ENCODE results near the gene NDRG3.
"Not testable (repeated sequence)": the region's sequence is repeated elsewhere in the genome, so short reads cannot be mapped to it uniquely, and the experiment has no call there.

The NDRG3 gene

DNA sequence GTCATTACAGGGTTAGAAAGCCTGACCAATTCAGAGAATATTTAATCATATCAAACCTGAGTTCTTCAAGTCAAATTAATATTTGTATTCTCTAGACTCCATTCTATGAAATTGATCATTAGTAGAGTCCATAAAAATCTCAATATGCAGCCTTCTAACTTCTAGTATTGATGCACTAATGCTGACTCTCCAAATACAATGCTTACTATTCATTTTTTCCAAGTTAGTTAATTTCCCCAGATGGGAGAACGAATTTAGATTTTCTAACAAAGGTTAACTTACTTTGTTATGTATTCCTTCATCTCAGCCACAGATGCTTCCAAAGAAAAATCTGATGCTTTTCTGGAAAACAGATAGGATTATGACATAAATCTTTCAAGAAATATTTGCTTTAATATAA is 12.4 kb upstream of the NDRG3 start:
- DNase-seq: no peak

DNA sequence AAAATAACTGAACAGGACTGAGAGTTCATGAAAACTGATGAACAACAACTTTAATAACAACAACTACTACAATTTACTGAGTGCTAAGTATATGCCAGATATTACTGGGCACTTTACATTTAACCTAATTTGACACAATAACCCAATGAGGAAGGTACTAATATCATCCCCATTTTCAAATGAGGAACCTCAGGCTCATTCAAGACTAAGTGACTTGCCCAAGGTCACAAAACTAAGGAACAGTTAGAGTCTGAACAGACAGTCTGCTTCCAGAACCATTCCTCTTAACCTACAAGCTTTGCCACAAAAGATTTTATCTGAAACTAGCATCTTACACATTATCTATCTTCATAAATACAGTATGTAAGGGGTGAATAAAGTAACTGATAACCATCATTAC is 10.6 kb upstream of the NDRG3 start:
- DNase-seq: no peak

DNA sequence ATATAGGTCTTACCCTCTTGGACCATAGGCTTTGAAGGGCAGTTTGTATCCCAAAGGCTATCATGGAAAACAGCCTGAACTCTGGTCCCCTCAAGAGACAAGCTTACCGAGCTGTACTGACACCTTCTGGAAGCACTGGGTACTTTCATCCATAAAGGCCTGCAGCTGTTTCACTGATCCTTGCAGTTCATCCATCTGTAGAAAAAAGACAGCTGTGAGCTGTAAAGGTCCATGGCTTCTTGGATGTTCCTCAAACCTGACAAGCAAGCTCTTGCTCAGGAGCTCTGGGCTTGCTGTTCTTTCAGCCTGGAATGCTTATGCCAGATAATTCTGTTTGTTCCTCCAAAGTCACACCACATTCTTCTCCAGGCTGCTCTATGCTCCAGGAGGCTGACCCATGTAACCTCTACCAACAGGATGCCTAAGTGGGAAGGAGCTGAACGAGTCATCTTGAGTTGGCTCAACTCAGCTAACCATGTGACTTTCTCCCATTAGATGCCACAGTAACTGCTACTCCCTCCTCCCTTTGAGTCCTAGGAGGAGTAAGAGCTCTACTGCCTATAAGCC is 8.8 kb upstream of the NDRG3 start:
- DNase-seq: no peak

- DNase-seq: no peak
Observed at GRCh38 chr20:36752582-36752981, 6.7 kb upstream of the NDRG3 start.

- DNase-seq: no peak
Observed at GRCh38 chr20:36745234-36745926, 510 bp downstream of the NDRG3 start.

GRCh38 chr20:36744764-36745191 is 1.1 kb downstream of the NDRG3 start:
- no peak for DNase-seq

DNA sequence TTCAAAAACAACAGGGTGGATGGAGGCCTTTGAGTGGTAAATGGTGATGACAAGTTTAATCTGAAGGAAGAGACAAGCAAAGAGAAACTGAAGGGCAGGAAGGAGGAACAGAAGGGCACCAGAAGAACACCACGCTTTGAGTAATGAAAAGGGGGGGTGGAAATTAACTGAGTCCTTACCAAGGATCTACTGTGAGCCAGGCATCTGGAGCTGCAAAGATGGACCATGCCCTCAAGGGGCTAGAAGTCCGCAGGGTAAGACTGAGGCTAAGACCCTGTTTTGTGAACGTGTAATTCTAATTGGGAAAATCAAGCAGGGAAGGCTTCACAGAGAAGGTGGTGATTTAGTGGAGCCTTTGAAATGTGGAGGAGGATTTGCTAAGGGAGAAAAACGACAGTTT is 1.6 kb downstream of the NDRG3 start:
- DNase-seq: no peak

DNA sequence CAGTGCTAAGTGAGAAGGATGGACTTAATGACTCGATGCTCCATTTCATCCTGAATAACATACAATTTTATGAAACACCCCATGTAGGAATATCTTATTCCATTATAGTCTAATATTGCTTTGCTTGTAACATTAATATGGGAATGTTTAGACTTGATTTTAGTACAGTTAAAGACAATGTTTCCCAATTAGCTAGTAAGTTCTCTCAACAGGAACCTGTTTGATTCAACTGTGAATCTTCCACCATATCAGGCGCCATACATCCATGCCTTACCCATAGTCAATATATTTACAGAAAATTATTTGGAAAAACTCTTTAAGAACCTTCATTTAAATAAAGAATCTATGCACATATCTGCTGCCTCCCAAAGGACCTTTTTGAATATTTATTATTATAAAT is 3.3 kb downstream of the NDRG3 start:
- no peak for DNase-seq

DNA sequence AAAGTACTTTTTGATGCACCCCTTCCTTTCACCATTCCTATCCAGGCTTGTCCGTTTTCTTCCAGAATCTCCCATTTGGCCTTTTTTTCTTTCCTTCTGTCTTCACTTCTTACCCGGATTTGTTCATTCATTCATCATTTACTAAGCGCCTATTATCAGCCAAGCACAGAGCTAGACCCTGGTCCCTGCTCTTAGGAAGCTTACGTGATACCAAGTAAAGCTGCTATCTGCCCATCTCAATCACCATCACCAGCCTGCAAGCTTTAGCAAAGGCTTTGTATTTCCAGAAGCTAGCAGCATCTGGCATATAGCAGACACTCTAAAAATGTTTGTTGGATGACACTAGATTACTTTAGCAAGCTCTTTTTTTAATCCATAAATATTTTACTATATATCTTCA is 4.8 kb downstream of the NDRG3 start:
- DNase-seq: no peak

DNA sequence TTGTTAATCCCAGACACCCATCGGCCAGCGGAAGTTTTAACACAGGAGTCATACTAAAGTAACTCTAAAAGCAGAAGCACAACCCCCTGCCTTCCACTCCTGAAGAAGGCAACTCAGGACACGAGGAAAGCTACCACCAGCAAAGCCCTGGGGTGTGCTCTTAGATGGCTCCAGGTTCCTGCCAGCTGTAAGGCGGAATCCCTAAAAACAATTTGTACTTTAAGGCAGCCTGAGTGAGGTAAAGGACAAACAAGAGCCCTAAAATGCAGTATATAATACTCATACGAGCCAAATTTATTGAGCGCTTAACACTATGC is 8.7 kb downstream of the NDRG3 start:
- DNase-seq: no peak

GRCh38 chr20:36736451-36737182 is 9.3 kb downstream of the NDRG3 start:
- DNase-seq: no peak

DNA sequence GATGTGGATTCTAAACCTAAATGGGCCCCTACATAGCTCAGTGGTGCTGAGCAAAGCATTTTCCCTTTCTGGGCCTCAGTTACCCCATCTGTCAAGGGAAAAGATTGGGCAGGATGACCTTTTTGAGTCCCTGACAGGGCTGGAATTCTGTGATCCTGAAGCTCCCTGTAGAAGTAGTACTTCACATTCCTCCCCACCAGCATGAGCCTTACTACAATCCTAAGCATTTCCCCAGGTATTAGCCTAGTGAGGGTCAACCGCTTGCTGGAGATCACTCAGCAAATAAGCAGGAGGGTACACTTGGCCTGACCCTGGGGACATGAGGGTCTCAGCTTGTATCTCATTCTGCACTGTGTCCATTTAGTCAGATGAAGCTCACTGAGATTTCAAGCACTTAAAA is 13.4 kb downstream of the NDRG3 start:
- DNase-seq: no peak

GRCh38 chr20:36728986-36729385 is 16.9 kb downstream of the NDRG3 start:
- no peak for DNase-seq

DNA sequence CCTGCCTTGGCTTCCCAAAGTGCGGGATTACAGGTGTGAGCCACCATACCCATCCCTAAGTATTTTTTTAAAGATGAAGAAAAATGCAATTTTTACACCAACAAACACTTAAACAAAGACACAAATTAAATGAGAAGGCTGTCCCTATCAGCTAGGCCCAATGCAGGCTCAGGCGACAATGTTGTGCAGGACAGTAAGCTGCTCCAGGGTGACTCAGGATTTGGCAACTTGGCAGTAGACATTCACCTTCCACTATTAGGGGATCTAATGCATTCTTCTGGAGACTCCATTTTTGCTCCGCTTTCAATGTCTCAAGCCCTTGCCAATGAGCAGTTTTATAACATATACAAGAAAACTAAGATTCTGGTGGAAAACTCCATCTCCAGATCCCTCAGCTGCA is 19.7 kb downstream of the NDRG3 start:
- no peak for DNase-seq

GRCh38 chr20:36720510-36720909 is 25.4 kb downstream of the NDRG3 start:
- DNase-seq: no peak

DNA sequence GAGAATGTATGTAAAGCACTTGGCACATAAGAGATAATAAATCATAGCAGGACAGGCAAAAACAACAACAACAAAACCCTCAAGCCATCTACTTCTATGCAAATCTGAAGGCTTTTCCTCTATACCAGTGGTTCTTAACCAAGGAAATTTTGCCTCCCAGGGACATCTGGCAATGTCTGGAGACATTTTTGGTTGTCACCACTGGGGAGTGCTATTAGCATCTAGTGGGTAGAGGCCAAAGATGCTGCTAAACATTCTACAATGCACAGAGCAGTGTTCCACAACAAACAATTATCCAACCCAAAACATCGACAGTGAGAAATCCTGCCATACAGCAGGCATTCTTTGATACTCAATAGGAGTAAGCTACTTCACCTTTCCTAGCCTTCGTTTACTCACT is 28.2 kb downstream of the NDRG3 start:
- DNase-seq: no peak

GRCh38 chr20:36717021-36717420 is 28.9 kb downstream of the NDRG3 start:
- DNase-seq: no peak

DNA sequence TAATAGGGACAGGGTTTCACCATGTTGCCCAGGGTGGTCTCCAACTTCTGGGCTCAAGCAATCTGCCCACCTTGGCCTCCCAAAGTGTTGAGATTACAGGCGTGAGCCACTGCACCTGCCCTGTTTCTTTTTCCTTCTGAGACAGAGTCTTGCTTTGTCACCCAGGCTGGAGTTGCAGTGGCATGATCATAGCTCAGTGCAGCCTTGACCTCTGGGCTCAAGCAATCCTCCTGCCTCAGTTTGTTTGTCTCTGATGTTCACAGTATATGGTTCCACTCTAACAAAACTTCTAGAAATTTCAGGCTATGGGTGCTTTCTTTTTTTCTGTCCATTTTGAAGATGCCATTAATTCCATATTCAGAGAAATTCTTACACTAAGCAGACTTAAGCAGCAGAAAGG is 33.1 kb downstream of the NDRG3 start:
- DNase-seq: no peak

GRCh38 chr20:36709126-36709525 is 36.8 kb downstream of the NDRG3 start:
- DNase-seq: no peak

- DNase-seq: no peak
Observed at GRCh38 chr20:36703530-36703929, 42.4 kb downstream of the NDRG3 start.

DNA sequence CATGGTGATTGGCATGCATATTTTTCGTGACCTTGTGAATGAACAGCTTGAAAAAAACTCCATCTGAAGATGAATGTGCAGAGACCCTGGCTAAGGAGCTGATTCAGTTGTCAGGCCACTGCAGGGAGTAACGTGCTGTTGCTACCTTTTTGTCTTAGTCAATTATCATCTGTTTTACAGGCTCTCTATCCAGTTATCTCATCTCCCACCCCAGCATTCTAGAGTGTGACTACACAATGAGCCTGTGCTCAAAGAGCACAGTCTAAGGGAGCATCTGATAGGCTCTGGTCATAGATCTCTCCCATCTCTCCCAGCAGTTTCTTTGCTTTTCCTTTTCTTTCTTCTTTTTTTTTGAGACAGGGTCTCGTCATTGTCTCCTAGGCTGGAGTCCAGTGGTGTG is 45.5 kb downstream of the NDRG3 start:
- no peak for DNase-seq

DNA sequence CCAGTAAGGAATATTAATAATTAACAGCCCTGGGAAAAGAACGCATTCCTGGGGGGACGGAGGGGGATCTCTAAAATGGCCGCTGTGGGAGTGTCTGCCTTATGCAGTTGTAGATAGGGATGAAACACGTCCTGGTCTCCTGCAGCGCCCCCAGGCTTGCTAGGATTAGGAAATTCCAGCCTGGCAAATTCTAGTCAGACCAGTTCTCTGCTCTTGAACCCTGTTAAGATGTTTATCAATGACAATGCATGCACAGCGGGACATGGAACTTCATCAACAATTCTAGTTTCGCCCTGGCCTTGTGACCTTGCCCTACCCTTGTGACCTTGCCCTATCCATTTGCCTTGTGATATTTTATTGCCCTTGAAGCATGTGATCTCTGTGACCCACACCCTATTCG is 50.4 kb downstream of the NDRG3 start:
- DNase-seq: not testable (repeated sequence)

DNA sequence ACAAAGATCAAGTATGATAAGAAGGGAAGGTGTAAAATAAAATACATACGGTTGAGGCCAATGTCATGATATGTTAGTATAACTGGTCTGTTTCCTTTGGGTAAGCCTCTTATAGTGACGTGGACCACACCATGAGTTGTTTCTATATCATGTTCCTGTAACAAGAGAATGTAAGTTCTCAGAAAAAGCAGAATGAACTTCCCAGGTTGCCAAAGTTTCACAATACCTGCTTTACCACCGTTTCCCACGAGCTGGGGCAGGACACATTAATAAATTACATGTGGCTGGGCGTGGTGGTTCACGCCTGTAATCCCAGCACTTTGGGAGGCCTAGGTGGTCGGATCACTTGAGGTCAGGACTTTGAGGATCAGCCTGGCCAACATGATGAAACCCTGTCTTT is 57.3 kb downstream of the NDRG3 start:
- DNase-seq: no peak

GRCh38 chr20:36687850-36688249 is 58.0 kb downstream of the NDRG3 start:
- no peak for DNase-seq

DNA sequence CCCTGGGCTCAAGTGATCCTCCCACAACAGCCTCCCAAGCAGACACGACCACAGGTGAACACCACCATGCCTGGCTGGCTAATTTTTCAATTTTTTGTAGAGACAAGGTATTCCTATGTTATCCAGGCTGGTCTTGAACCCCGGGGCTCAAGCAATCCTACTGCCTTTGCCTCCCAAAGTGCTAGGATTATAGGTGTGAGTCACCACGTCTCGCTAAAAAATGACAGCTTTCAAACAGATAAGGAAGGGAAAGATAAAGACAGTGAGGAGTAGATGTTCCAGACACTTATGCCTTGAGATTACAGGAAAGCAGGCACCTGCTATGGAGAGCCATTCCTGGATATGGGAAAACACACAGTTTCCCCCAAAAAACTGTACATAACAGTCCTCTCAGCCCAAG is 58.9 kb downstream of the NDRG3 start:
- no peak for DNase-seq
